ENCODE results near the gene ACSM6. TPM values are rescaled to one million over a fixed set of nuclear protein-coding genes. Genes with fewer than 3 reads are reported as not detected.

The ACSM6 gene
- total RNA-seq, 1 donor from 2014 or later: 4.5 TPM

DNA sequence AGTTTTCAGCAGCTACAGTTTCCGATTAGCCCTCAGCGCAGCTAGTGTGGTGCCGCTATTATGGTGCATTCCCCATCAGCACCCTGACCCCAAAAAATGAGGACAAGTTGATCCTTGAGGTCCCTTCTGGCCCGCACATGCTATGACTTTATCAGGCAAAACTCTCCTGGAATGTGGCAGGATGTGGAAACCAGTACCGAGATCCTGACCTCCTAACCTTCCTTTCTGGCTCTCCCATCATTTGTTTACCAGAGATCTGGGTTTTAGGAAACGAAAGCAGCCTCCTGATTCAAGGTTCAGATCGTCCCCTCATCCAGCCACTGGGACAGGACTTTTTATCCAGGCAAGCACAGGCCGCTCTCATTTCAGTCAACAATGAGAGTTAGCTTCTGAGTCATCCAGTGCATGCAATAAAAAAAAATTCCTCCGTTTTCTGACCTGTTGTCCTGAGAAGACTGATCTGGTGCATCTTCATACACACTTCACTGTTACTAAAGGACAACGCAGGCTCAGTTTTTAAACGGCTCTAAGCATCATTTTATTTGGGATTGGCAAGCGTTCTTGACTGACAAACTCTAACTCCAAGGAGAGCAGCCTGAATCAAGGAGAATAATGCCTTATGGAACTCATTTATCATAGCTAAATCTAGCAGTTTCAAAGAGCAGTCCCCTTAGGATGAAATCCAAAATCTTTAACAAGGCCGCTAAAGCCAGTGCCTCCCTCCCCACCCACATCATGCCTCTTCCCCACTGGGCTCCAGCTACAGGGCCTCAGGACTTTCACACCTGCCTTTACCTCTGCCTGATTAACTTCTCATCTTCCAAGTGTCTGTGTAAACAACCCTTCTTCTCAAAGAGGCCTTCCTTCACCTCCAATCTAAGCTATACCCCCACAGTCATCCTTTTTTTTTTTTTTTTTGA is 79.6 kb downstream of the ACSM6 start:
- DNase-seq: no peak

DNA sequence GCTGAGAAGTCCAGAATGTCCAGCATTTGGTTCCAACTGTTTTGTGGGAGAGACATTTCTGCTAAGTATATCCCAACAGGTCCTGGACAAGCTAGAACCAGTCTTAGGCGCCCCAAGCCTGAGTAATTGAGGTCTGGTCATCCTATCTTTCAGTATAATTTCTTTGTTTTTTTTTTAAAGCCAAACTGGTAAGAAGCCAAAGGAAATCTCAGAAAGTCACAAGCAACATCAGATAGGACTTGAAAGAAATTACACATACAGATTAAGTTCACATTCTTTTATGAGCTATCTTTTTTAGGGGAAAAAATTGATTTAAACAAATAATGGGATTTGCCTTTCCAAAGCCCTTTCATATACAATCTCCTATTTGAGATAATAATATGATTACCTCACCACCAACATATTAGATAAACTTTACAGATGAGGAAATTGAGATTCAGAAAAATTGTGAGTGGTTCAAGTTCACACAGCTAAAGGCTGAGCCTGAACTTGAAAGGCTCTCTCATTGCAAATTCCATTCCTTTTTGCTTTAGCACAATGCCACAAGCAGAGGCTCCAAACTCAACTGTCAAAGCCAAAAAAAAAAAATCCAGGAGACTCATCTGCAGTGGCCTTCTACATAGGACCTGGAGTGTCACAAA is 81.8 kb downstream of the ACSM6 start:
- DNase-seq: no peak

DNA sequence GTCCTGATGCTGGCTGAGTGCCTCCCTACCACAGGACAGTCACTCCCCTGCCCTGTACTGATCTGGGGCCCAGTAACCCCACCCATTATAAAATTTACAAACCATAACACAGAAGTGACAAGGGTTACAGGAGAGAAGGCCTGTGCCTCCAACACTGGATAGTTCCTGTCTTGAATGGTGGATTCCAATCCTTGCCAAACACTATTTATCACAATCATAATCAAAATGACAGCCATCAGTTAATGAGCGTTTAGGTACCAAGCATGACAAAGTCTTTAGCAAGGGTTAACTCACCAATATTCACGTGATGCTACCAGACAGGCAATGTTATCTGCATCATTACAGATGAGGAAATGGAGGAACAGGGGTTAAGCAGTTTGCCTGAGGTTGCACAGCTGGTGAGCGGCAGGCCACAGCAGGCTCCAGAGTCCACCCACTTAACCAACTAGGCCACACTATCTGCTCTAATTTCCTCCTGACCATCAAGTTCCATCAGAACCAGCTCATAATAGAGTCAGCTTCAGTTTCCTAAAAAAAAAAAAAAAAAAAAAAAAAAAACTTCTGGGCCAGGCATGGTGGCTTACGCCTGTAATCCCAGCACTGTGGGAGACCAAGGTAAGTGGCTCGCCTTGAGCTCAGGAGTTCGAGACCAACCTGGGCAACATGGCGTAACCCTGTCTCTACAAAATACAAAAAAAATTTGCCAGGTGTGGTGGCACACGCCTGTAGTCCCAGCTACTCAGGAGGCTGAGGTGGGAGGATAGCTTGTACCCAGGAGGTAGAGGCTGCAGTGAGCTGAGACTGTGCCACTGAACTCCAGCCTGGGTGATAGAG is 82.5 kb downstream of the ACSM6 start:
- no peak for DNase-seq

DNA sequence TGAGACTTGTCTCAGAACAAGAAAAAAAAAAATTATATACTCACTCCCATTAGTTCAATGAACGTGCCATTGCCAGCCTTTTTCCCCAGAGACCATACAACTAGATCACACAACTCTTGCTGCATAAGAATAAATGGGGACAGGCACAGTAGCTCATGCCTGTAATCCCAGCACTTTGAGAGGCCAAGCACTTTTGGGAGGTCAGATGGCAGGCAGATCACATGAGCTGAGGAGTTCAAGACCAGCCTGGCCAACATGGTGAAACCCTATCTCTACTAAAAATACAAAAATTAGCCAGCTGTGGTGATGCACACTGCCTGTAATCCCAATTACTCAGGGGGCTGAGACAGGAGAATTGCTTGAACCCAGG is 83.1 kb downstream of the ACSM6 start:
- DNase-seq: no peak

DNA sequence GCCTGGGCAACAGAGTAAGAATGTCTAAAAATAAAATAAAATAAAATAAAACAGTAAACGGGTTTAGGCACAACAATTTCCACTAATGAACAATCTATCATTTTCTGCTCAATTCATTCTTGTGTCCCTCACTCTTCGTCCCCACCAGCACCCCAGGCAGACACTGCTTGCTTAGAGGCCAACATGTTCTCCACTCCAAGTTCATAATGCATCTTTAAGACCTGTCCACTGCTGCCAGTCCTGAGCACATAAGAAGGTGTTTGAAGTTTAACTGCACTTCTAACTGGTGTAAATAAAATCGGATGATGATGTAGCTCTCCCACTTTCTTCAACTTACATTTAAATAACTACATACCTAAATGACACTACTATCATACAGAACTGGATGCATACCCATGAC is 83.6 kb downstream of the ACSM6 start:
- no peak for DNase-seq

Small RNA genes lying within 50 kb of the gene (small RNA-seq; reads per million reads assigned to genes)
- not detected for gene AL157834.3 (ENCODE audit: low replicate concordance)

Other genes with a start within 250 kb of the ACSM6 start
- 0.30 TPM for gene CYP2C8, start 124.7 kb upstream of the ACSM6 start, total RNA-seq
- gene PDLIM1, start 96.8 kb downstream of the ACSM6 start, total RNA-seq: 21.9 TPM

All from skin of body (tissue), 3 donors.